Smooth muscle cell (in vitro differentiated cells): ENCODE measurements around the gene NUDT4. TPM values are rescaled to one million over a fixed set of nuclear protein-coding genes. Genes with fewer than 3 reads are reported as not detected.
A peak's percentile ranks its signal among the peaks of the same experiment; 100 is the strongest.

ENCODE experiments used
- DNase-seq: peaks from one replicate; lab custom pipeline; 2025; ENCODE audit not compliant: unreplicated experiment; lab: John Stamatoyannopoulos, UW
- H2AFZ ChIP-seq: fragments of 200-600 bp; sonication (generic); 2 replicates; pipeline ENCODE4 v1.6.0; 2016; ENCODE audit warnings: antibody characterized with exemption, low read depth, mild to moderate bottlenecking
- H3F3A ChIP-seq: fragments of 200-600 bp; sonication (generic); 2 replicates; pipeline ENCODE4 v1.6.0; 2017; ENCODE audit warnings: antibody characterized with exemption, low read depth
- H3K27ac ChIP-seq: fragments of 200-600 bp; sonication (generic); 2 replicates; pipeline ENCODE4 v1.5.1; 2016; ENCODE audit warnings: low read depth, mild to moderate bottlenecking
- H3K27me3 ChIP-seq: fragments of 200-600 bp; sonication (generic); 2 replicates; pipeline ENCODE4 v1.6.1; 2016; ENCODE audit warnings: low read depth, mild to moderate bottlenecking
- H3K36me3 ChIP-seq: fragments of 200-600 bp; sonication (generic); 2 replicates; pipeline ENCODE4 v1.5.1; 2016; ENCODE audit warnings: low read depth
- H3K4me1 ChIP-seq: fragments of 200-600 bp; sonication (generic); 2 replicates; pipeline ENCODE4 v1.5.1; 2016; ENCODE audit warnings: low read depth
- H3K4me2 ChIP-seq: fragments of 200-600 bp; sonication (generic); 2 replicates; pipeline ENCODE4 v1.6.0; 2016; ENCODE audit warnings: mild to moderate bottlenecking
- H3K4me3 ChIP-seq: fragments of 200-600 bp; sonication (generic); 2 replicates; pipeline ENCODE4 v1.5.1; 2016; ENCODE audit warnings: mild to moderate bottlenecking
- H3K79me2 ChIP-seq: fragments of 200-600 bp; sonication (generic); 2 replicates; pipeline ENCODE4 v1.6.0; 2016; ENCODE audit warnings: low read depth, mild to moderate bottlenecking
- H3K9ac ChIP-seq: fragments of 200-600 bp; sonication (generic); 2 replicates; pipeline ENCODE4 v1.6.0; 2016; ENCODE audit warnings: low read depth
- H3K9me3 ChIP-seq: fragments of 200-600 bp; sonication (generic); replicated peaks from 2 replicates; pipeline ENCODE4 v1.5.1; 2016; ENCODE audit warnings: low read depth
- H4K20me1 ChIP-seq: fragments of 200-600 bp; sonication (generic); 2 replicates; pipeline ENCODE4 v1.6.0; 2016; ENCODE audit warnings: low read depth
- WGBS: methylation state at CpG from one replicate; pipeline ENCODE4 v1.1.7; 2016; ENCODE audit warnings: low lambda C conversion rate; 5-methylcytosine and 5-hydroxymethylcytosine counted together
- polyA plus RNA-seq: library from polyadenylated mRNA; unstranded; fragments of >200 nt; fragmentation: Nextera tagmentation; extraction: Ambion mirVana; gene quantifications from 2 replicates; pipeline ENCODE4 v1.2.1, GENCODE V29; 2016
- total RNA-seq: library from RNA; depleted of rRNA; stranded (reverse); fragments of >200 nt; gene quantifications from 2 replicates; pipeline ENCODE4 v1.2.3, GENCODE V29; 2014
- TF ChIP-seq, protein P1 (sequence below): fragments of 200-600 bp; sonication (generic); IDR thresholded peaks from 2 replicates; pipeline ENCODE4 v1.5.1; 2017; ENCODE audit warnings: borderline replicate concordance, mild to moderate bottlenecking, antibody characterized with exemption; ENCODE audit not compliant: insufficient read depth, poor library complexity, severe bottlenecking

The NUDT4 gene
- total and polyA plus RNA-seq, 2 experiments from 2014 or later: 53.9 to 83.2 TPM

DNA sequence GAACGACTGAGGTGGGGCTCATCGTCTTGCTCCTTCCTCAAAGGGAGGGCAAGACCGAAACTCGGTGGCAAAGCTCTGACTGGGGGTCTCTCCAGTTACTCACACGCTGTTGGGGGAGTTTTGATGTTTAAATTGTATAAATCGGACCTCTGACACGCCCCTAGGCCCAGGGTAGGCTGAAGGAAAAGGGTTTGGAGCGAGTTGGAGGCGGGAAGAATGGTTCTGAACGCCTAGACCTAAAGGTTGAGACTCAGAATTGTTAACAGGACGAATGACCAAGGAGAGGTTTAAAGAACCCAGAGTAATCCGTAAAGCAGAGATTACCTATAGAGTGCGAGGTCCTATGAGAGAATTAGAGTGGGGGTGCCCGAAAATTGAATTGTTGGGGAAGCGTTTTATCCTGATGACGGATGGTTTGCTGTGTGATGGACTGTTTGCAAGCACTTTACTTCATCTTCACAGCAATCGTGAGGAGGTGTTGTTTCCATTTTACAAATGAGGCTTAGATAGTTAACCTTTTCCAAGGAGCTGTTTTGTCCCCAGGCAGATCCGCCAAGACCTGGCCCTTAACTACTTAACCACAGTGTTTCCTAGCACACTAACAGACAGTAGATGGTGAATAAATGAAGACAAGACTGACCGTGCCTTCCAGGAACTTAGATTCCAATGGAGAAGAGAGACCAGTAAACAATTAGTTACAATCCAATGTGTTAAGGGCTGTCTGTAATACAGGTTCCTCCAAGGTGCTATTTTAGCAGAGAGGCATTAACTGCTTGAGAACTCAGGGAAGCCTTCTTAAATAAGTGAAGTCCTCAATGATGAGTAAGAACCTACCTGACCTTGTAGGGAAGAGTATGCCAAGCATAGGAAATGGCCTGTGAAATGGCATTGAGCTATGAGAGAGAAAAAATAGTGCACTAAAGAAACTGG is 65.0 kb downstream of the NUDT4 start:
- WGBS: 5% methylated on average over 19 of the region's 19 CpGs
- no peak for DNase-seq
- peak overlapping the region; percentile 99 for H3K4me3 ChIP-seq

DNA sequence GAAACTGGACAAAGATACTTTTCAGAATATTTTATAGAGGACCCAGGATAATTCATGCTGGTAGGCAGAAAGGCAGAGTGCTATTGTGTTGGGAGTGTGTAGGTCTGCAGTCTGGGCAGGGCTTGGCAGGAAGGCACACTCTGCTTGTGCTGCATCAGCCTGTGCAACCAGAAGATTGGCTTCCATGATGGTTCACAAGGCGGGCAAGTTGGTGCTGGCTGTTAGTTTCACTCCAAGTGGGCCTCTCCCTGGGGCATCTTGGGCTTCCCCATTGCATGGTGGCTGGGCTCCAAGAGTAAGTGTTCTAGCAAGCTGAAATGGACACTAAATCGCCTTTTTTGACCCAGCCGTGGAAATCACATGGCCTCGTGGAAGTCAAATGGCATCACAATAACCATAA is 65.9 kb downstream of the NUDT4 start:
- WGBS: 92% methylated on average over 4 of the region's 4 CpGs
- Histone ChIP-seq H4K20me1 (peaks cover 29% of the 10 kb centered on the region), H3F3A (no peaks in the 10 kb centered on the region), H3K4me2 (no peak overlapping the region), H2AFZ (no peak overlapping the region), H3K79me2 (peaks cover 31% of the 10 kb centered on the region), H3K9ac (no peak overlapping the region), H3K27me3 (no peaks in the 10 kb centered on the region), H3K36me3 (no peaks in the 10 kb centered on the region), H3K9me3 (no peaks in the 10 kb centered on the region), H3K27ac (peak overlapping the region; percentile 93), H3K4me1 (peaks cover 28% of the 10 kb centered on the region), H3K4me3 (no peak overlapping the region)
- DNase-seq: no peak
- TF ChIP-seq, protein P1, sequence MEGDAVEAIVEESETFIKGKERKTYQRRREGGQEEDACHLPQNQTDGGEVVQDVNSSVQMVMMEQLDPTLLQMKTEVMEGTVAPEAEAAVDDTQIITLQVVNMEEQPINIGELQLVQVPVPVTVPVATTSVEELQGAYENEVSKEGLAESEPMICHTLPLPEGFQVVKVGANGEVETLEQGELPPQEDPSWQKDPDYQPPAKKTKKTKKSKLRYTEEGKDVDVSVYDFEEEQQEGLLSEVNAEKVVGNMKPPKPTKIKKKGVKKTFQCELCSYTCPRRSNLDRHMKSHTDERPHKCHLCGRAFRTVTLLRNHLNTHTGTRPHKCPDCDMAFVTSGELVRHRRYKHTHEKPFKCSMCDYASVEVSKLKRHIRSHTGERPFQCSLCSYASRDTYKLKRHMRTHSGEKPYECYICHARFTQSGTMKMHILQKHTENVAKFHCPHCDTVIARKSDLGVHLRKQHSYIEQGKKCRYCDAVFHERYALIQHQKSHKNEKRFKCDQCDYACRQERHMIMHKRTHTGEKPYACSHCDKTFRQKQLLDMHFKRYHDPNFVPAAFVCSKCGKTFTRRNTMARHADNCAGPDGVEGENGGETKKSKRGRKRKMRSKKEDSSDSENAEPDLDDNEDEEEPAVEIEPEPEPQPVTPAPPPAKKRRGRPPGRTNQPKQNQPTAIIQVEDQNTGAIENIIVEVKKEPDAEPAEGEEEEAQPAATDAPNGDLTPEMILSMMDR: no peak

More for the DNA sequence above, 65.0 kb downstream of the NUDT4 start:
- Histone ChIP-seq H4K20me1 (peaks cover 38% of the 10 kb centered on the region), H3K27ac (peak overlapping the region; percentile 93), H3K4me1 (peaks cover 28% of the 10 kb centered on the region), H3F3A (no peaks in the 10 kb centered on the region), H3K9ac (peak overlapping the region; percentile 98), H3K27me3 (no peaks in the 10 kb centered on the region), H3K4me2 (peak overlapping the region; percentile 98), H3K36me3 (no peaks in the 10 kb centered on the region), H3K9me3 (no peaks in the 10 kb centered on the region), H3K79me2 (peaks cover 40% of the 10 kb centered on the region), H2AFZ (peak overlapping the region; percentile 89)
- TF ChIP-seq, protein P1: no peak

GRCh38 chr12:93447555-93448290 is 70.0 kb downstream of the NUDT4 start:
- TF ChIP-seq, protein P1: no peak
- Histone ChIP-seq H3K4me3 (no peak overlapping the region), H3K27me3 (no peaks in the 10 kb centered on the region), H2AFZ (no peak overlapping the region), H3K79me2 (no peaks in the 10 kb centered on the region), H3K4me1 (peaks cover 7% of the 10 kb centered on the region), H3K36me3 (no peaks in the 10 kb centered on the region), H3K4me2 (no peak overlapping the region), H3K27ac (no peak overlapping the region), H3K9ac (no peak overlapping the region), H3K9me3 (no peaks in the 10 kb centered on the region), H3F3A (no peaks in the 10 kb centered on the region), H4K20me1 (no peaks in the 10 kb centered on the region)
- 89% methylated on average over 4 of the region's 4 CpGs for WGBS
- no peak for DNase-seq
